T-helper 1 cell (primary cell): ENCODE data around the gene SLC9A7.

Source experiments
- DNase-seq, 5 donors: peaks; one replicate each; pipeline ENCODE4 v3.0.0-alpha.2; 2012 to 2020

Gene SLC9A7

GRCh38 chrX:46597771-46598170 lies 161.1 kb downstream of the SLC9A7 start:
- DNase-seq, result no peak

GRCh38 chrX:46597208-46597607 lies 161.7 kb downstream of the SLC9A7 start:
- DNase-seq, result no peak

GRCh38 chrX:46595084-46595483 lies 163.8 kb downstream of the SLC9A7 start:
- no peak for DNase-seq

- no peak for DNase-seq
Observed at GRCh38 chrX:46589977-46590723, 168.8 kb downstream of the SLC9A7 start.

- DNase-seq, result peak in 4 of 5 donors; percentile 4 to 42 (median 26)
Observed at GRCh38 chrX:46588263-46588662, 170.7 kb downstream of the SLC9A7 start.

GRCh38 chrX:46587753-46588171 lies 171.2 kb downstream of the SLC9A7 start:
- DNase-seq, result no peak

GRCh38 chrX:46587158-46587557 lies 171.8 kb downstream of the SLC9A7 start:
- peak in 1 of 5 donors; percentile 53 for DNase-seq

GRCh38 chrX:46584736-46585135 lies 174.2 kb downstream of the SLC9A7 start:
- DNase-seq, result no peak

GRCh38 chrX:46582966-46583365 lies 176.0 kb downstream of the SLC9A7 start:
- no peak for DNase-seq

- DNase-seq, result no peak
Observed at GRCh38 chrX:46582325-46582724, 176.6 kb downstream of the SLC9A7 start.

- no peak for DNase-seq
Observed at GRCh38 chrX:46580613-46581012, 178.3 kb downstream of the SLC9A7 start.

GRCh38 chrX:46579250-46579649 lies 179.7 kb downstream of the SLC9A7 start:
- no peak for DNase-seq

- DNase-seq, result no peak
Observed at GRCh38 chrX:46577221-46578005, 181.5 kb downstream of the SLC9A7 start.

- DNase-seq, result no peak
Observed at GRCh38 chrX:46576458-46576857, 182.5 kb downstream of the SLC9A7 start.

GRCh38 chrX:46575991-46576392 lies 182.9 kb downstream of the SLC9A7 start:
- DNase-seq, result no peak

GRCh38 chrX:46575586-46575985 lies 183.3 kb downstream of the SLC9A7 start:
- DNase-seq, result no peak

GRCh38 chrX:46574774-46575381 lies 184.0 kb downstream of the SLC9A7 start:
- peak; percentile 7 to 60 (median 27) for DNase-seq

GRCh38 chrX:46573892-46574773 lies 184.8 kb downstream of the SLC9A7 start:
- peak; percentile 59 to 81 (median 72) for DNase-seq

GRCh38 chrX:46573331-46573891 lies 185.5 kb downstream of the SLC9A7 start, which contains the start of gene CHST7:
TSS of gene CHST7 (plus strand) at chrX:46573765. CDS start at chrX:46573932, 167 bp downstream.
- peak; percentile 26 to 78 (median 53) for DNase-seq

GRCh38 chrX:46572340-46572936 lies 186.5 kb downstream of the SLC9A7 start:
- DNase-seq, result peak in 3 of 5 donors; percentile 12 to 42 (median 16)
